Testis (tissue), 5 donors: ENCODE measurements around the gene FGB. TPM values are rescaled to one million over a fixed set of nuclear protein-coding genes. Genes with fewer than 3 reads are reported as not detected.

Source experiments
- DNase-seq: peaks from one replicate; pipeline ENCODE4 v3.0.0-alpha.2; 2019
- H3K27ac ChIP-seq, 2 donors: fragments of 200-600 bp; sonication (generic); one replicate each; pipeline ENCODE4 v1.5.1; 2019
- H3K27me3 ChIP-seq: fragments of 200-600 bp; sonication (generic); one replicate; pipeline ENCODE4 v1.5.1; 2019
- H3K36me3 ChIP-seq: fragments of 200-600 bp; sonication (generic); one replicate; pipeline ENCODE4 v1.5.1; 2017; ENCODE audit warnings: low read depth; ENCODE audit errors: missing control alignments
- H3K4me1 ChIP-seq: fragments of 200-600 bp; sonication (generic); one replicate; pipeline ENCODE4 v1.5.1; 2019
- H3K4me3 ChIP-seq, 2 donors: fragments of 200-600 bp; sonication (generic); one replicate each; pipeline ENCODE4 v1.5.1; 2017 to 2019
- H3K9me3 ChIP-seq: fragments of 200-600 bp; sonication (generic); one replicate; pipeline ENCODE4 v1.5.1; 2017
- POLR2A ChIP-seq: fragments of 450-650 bp; IDR thresholded peaks from one replicate; pipeline ENCODE4 v1.6.1; 2017; ENCODE audit warnings: antibody characterized with exemption, mild to moderate bottlenecking, moderate library complexity
- WGBS, 2 donors: methylation state at CpG; one replicate each; pipeline ENCODE4 v1.1.5; 2018; 5-methylcytosine and 5-hydroxymethylcytosine counted together
- intact Hi-C: fragments of 100-400 bp; cut with DNase I; formaldehyde crosslinking; loops from one replicate; pipeline ENCODE4 v1.15.1; 2023; ENCODE audit warnings: low total_unique reads
- long read RNA-seq, 2 donors: transcript quantifications; one replicate each; lab custom pipeline, GENCODE V29; 2026
- polyA plus RNA-seq: library from polyadenylated mRNA; stranded (reverse); fragments of 350-450 nt; fragmentation: Illumina TruSeq; extraction: RNeasy Lipid Tissue Mini Kit (QIAGEN cat#74804); gene quantifications from one replicate; pipeline ENCODE4 v1.2.3, GENCODE V29; 2014; ENCODE audit warnings: low read depth, low replicate concordance; ENCODE audit not compliant: insufficient read depth
- total RNA-seq, 2 donors: library from RNA; depleted of rRNA; stranded (reverse); fragments of >200 nt; gene quantifications; one replicate each; pipeline ENCODE4 v1.2.3, GENCODE V29; 2016
- TF ChIP-seq, protein P1 (sequence below), 3 experiments: fragments of 450-650 bp in 2 of 3; fragments of 200-600 bp in 1 of 3; sonication (generic) in 1 of 3; IDR thresholded peaks; one replicate each; pipeline ENCODE4 v1.5.1; 2016 to 2019; ENCODE audit warnings: antibody characterized with exemption in 3 of 3, mild to moderate bottlenecking in 2 of 3, moderate library complexity in 1 of 3

The FGB gene
- total RNA-seq (under 1 TPM in 1 of 2 donors, not detected in 1; 0.93 TPM), polyA plus RNA-seq (2.7 TPM)
- long read RNA-seq, donor 1, partial matches to known transcripts, result 0 of 1 reads
- long read RNA-seq, donor 1, other reads (novel, unspliced or antisense), result 0 of 1 reads
- long read RNA-seq, donor 2, result 0 reads

DNA sequence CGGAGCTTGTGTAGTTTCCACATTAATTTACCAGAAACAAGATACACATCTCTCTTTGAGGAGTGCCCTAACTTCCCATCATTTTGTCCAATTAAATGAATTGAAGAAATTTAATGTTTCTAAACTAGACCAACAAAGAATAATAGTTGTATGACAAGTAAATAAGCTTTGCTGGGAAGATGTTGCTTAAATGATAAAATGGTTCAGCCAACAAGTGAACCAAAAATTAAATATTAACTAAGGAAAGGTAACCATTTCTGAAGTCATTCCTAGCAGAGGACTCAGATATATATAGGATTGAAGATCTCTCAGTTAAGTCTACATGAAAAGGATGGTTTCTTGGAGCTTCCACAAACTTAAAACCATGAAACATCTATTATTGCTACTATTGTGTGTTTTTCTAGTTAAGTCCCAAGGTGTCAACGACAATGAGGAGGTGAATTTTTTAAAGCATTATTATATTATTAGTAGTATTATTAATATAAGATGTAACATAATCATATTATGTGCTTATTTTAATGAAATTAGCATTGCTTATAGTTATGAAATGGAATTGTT lies at the start of gene FGB:
Gene FGB, plus strand, starts transcription at position 315 of the 558 bp plus-strand sequence. Its CDS starts 8 bp downstream, at position 323.
- intact Hi-C loops, result no loop called here
- 77 to 79% methylated on average over 2 of the region's 2 CpGs for WGBS, 2 donors
- Histone ChIP-seq H3K4me1 (no peaks in the 10 kb centered on the region), H3K36me3 (no peaks in the 10 kb centered on the region), H3K9me3 (no peaks in the 10 kb centered on the region), H3K4me3 (no peak within 1 kb of the TSS), H3K27ac (no peak within 1 kb of the TSS), H3K27me3 (no peaks in the 10 kb centered on the region)
- no peak for TF ChIP-seq POLR2A
- TF ChIP-seq, protein P1, sequence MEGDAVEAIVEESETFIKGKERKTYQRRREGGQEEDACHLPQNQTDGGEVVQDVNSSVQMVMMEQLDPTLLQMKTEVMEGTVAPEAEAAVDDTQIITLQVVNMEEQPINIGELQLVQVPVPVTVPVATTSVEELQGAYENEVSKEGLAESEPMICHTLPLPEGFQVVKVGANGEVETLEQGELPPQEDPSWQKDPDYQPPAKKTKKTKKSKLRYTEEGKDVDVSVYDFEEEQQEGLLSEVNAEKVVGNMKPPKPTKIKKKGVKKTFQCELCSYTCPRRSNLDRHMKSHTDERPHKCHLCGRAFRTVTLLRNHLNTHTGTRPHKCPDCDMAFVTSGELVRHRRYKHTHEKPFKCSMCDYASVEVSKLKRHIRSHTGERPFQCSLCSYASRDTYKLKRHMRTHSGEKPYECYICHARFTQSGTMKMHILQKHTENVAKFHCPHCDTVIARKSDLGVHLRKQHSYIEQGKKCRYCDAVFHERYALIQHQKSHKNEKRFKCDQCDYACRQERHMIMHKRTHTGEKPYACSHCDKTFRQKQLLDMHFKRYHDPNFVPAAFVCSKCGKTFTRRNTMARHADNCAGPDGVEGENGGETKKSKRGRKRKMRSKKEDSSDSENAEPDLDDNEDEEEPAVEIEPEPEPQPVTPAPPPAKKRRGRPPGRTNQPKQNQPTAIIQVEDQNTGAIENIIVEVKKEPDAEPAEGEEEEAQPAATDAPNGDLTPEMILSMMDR (IDR thresholded peaks at IDR 0.05), result no peak
- DNase-seq, result no peak

DNA sequence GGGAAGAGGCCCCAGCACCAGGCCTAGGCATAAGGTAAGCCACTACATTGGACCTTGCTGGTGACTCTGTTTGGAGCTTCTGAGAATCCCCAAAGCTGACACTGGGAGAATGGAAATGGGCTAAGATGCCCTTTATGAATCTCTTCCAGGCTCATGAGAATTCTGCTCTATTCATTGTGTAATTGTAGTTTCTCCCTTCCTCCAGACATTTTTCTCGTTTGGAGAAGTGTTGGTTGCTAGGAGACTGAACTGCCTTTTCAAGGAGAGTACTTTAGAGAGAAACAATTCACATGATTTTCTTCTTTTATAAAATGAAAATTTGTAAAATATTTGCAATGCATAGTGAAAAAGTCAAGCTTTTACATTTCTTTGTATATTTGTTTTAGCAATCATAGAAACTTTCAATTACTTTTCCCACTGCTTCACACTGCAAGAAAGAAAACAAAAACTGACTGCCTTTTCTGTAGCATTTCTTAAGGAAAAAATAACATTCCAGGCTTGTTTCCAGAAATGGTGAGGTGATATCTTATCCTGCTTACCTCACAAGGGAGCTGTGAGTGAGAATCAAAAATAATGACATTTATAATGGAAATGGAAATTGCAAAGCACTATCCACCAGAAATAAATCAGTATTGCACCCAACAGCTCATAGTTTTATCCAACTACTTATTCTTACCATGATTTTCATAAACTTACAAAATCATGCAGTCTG lies 46.3 kb upstream of the FGB start:
- Histone ChIP-seq H3K9me3 (no peaks in the 10 kb centered on the region), H3K4me1 (no peaks in the 10 kb centered on the region), H3K4me3 (no peak overlapping the region), H3K27me3 (no peaks in the 10 kb centered on the region), H3K27ac (no peak overlapping the region), H3K36me3 (no peaks in the 10 kb centered on the region)
- intact Hi-C loops, result no loop called here
- TF ChIP-seq, protein P1 (IDR thresholded peaks at IDR 0.05), result no peak
- TF ChIP-seq POLR2A, result no peak
- no peak for DNase-seq
- 19 to 27% methylated on average over 1 of the region's 1 CpG for WGBS, 2 donors

DNA sequence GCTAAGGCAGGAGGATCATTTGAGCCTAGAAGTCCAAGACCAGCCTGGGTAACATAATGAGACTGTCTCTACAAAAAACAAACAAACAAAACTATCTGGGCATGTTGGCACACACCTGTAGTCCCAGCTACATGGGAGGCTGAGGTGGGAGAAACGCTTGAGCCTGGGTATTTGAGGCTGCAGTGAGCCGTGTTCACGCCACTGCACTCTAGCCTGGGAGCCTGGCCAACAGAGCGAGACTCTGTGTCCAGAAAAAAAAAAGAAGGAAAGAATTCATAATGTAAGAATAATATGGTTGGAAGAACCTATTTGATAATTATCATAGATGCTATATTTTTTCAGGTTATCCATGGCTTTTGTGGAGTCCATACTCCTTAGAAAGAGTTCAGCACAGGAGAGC lies 45.2 kb upstream of the FGB start:
- Histone ChIP-seq H3K4me1 (no peaks in the 10 kb centered on the region), H3K36me3 (no peaks in the 10 kb centered on the region), H3K4me3 (no peak overlapping the region), H3K27ac (no peak overlapping the region), H3K27me3 (no peaks in the 10 kb centered on the region), H3K9me3 (no peaks in the 10 kb centered on the region)
- DNase-seq, result no peak
- 54 to 62% methylated on average over 4 of the region's 4 CpGs for WGBS, 2 donors
- intact Hi-C loops, result no loop called here
- TF ChIP-seq POLR2A, result no peak
- TF ChIP-seq, protein P1 (IDR thresholded peaks at IDR 0.05), result no peak

DNA sequence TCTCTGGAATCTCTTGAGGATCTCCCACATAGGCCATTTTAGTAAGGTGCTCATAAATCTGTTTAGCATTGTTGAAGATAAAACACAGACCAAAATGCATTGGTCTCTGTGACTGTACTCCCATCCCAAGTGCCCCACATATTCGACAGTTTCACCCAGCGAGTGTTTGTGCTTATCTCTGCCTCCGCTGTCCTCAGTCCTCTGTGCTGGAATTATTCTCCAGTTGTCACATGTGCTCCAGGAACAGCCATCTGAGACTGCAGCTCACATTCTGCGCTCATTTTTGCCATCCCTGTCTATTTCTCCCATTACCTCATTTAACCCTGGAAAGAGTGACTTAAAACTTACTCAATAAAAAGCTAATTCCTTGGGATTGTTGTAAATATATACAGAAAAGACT lies 43.6 kb upstream of the FGB start:
- intact Hi-C loops, result no loop called here
- Histone ChIP-seq H3K4me1 (no peaks in the 10 kb centered on the region), H3K4me3 (no peak overlapping the region), H3K27me3 (no peaks in the 10 kb centered on the region), H3K9me3 (no peaks in the 10 kb centered on the region), H3K27ac (no peak overlapping the region), H3K36me3 (no peaks in the 10 kb centered on the region)
- TF ChIP-seq POLR2A, result no peak
- TF ChIP-seq, protein P1 (IDR thresholded peaks at IDR 0.05), result no peak
- DNase-seq, result no peak
- WGBS, 2 donors, result 63 to 71% methylated on average over 4 of the region's 4 CpGs
